GM23248 (cell line): Measurements from ENCODE around the gene RPL6.

Experiments
- EZH2 ChIP-seq: fragments of 200-600 bp; sonication (generic); IDR thresholded peaks from 2 replicates; pipeline ENCODE4 v1.6.1; 2018; ENCODE audit warnings: antibody characterized with exemption, mild to moderate bottlenecking; ENCODE audit not compliant: insufficient read depth, poor library complexity, severe bottlenecking
- EZH2phosphoT487 ChIP-seq: fragments of 200-600 bp; sonication (generic); IDR thresholded peaks from 2 replicates; pipeline ENCODE4 v1.6.1; 2018; ENCODE audit warnings: antibody characterized with exemption, moderate library complexity, mild to moderate bottlenecking, low read depth; ENCODE audit not compliant: insufficient read depth

DNA sequence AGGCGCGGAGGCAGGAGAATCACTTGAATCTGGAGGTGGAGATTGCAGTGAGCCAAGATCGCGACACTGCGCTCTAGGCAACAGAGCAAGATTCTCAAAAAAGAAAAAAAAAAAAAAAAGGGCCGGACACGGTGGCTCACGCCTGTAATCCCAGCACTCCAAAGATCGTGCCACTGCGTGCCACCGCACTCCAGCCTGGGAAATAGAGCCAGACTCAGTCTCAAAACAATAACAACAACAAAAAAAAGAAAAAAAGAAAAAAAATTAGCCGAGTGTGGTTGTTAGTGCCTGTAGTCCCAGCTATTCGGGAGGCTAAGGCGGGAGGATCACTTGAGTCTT is 470 bp upstream of the RPL6 start:
- TF ChIP-seq EZH2, result no peak
- no peak for TF ChIP-seq EZH2phosphoT487
